Measurements from ENCODE around the gene PGP.

PGP gene

GRCh38 chr16:2237102-2237482 lies 22.5 kb upstream of the PGP start:
- DNase-seq = no peak

GRCh38 chr16:2236337-2237101 lies 21.9 kb upstream of the PGP start, which contains the start of gene DNASE1L2:
Gene DNASE1L2, plus strand, starts transcription at chr16:2236444. Its CDS starts 373 bp downstream, at chr16:2236817.
- DNase-seq = no peak

GRCh38 chr16:2235695-2236336 lies 21.2 kb upstream of the PGP start:
- DNase-seq = no peak

GRCh38 chr16:2235234-2235651 lies 20.6 kb upstream of the PGP start:
- no peak for DNase-seq

- no peak for DNase-seq
Observed at GRCh38 chr16:2234813-2235170, 20.2 kb upstream of the PGP start.

- no peak for DNase-seq
Observed at GRCh38 chr16:2233872-2234812, 19.5 kb upstream of the PGP start.

- DNase-seq = no peak
Observed at GRCh38 chr16:2233046-2233775, 18.6 kb upstream of the PGP start.

- no peak for DNase-seq
Observed at GRCh38 chr16:2232094-2232990, 17.7 kb upstream of the PGP start.

GRCh38 chr16:2231016-2231931 lies 16.6 kb upstream of the PGP start:
- no peak for DNase-seq

- DNase-seq = no peak
Observed at GRCh38 chr16:2230376-2230775, 15.7 kb upstream of the PGP start.

GRCh38 chr16:2229632-2230250 lies 15.1 kb upstream of the PGP start:
- DNase-seq = no peak

- no peak for DNase-seq
Observed at GRCh38 chr16:2229091-2229490, 14.5 kb upstream of the PGP start.

- DNase-seq = no peak
Observed at GRCh38 chr16:2228161-2228824, 13.7 kb upstream of the PGP start.

GRCh38 chr16:2226918-2227317 lies 12.3 kb upstream of the PGP start:
- DNase-seq = no peak

- no peak for DNase-seq
Observed at GRCh38 chr16:2226245-2226793, 11.7 kb upstream of the PGP start.

GRCh38 chr16:2223942-2224486 lies 9.4 kb upstream of the PGP start:
- no peak for DNase-seq

- peak; percentile 97 for DNase-seq
Observed at GRCh38 chr16:2223221-2223941, 8.7 kb upstream of the PGP start, which contains the start of gene E4F1. Gene E4F1, plus strand, starts transcription at chr16:2223591. Its CDS starts 23 bp downstream, at chr16:2223614.

- no peak for DNase-seq
Observed at GRCh38 chr16:2216330-2216729, 1.7 kb upstream of the PGP start.
